Limb (tissue), 2 donors: ENCODE data around the gene SUZ12.
"Not testable (repeated sequence)": the region's sequence is repeated elsewhere in the genome, so short reads cannot be mapped to it uniquely, and the experiment has no call there.

Experiments used
- DNase-seq, 2 donors: peaks; one replicate each; pipeline ENCODE4 v3.0.0-alpha.2; 2016; ENCODE audit errors: extremely low spot score in 2 of 2

SUZ12 gene

DNA sequence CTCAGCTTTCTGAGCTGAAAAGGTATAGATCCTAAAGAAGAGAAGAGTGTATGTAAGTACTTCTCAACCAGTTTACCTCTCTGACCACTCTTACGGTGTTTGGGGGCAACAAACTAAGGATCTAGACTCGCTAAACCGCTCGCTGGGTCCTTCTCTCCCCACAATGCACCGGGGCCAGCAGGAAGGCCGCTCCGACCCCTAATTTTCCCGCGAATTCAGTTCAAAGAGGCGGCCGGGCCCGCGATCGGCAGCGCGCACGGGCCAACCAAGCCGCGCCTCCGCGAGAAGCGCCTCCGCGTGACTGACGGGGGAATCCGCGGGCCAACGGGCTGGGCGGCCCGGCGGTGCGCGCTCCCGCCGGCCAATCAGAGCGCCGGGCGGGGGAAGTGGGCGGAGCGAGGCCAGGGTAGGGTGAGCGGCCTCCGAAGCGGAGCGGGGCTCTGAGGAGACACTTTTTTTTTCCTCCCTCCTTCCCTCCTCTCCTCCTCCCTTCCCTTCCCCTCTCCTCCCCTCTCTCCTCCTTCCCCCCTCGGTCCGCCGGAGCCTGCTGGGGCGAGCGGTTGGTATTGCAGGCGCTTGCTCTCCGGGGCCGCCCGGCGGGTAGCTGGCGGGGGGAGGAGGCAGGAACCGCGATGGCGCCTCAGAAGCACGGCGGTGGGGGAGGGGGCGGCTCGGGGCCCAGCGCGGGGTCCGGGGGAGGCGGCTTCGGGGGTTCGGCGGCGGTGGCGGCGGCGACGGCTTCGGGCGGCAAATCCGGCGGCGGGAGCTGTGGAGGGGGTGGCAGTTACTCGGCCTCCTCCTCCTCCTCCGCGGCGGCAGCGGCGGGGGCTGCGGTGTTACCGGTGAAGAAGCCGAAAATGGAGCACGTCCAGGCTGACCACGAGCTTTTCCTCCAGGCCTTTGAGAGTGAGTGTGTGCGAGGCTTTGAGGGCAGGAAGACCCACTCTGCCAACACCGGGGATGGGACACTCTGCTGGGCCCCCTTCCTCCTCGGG is at the start of gene SUZ12:
Gene SUZ12, plus strand, starts transcription at position 393 of the 995 bp plus-strand sequence. Its CDS starts 240 bp downstream, at position 633.
- peak; percentile 90 to 92 for DNase-seq

DNA sequence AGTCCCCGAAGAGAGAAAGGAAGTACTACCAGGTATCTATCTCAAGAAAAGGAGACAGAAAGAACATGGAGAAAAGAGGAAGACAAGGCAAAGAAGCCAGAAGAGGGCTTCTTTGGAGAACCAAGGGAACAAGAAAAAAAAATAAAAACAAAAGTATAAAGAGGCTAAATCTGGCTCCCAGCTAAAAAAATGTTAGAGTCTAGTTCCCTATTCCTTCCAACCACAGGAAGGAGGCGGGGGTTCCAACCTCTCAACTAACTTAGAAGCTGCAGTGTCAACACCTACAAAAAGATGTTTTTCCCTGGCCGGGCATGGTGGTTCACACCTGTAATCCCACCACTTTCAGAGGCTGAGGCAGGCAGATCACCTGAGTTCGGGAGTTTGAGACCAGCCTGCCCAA is 48.7 kb upstream of the SUZ12 start:
- DNase-seq: no peak

DNA sequence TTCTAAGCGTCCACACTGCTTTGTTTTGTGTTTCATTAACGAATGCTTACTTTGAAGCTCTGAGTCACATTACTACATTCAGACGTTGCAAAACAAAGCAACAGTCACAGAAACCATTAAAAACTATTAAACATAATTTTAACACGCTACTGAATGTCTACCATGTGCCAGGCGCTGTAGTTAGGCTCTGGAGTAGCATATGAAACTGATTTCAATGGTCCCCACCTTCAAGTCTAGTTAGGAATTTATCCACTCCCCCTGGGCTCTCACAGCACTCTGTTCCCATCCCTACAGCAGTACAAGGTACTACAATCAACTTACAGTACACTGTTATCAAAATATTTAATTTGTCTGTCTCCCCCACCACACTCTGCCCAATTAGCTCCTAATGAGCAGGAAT is 35.9 kb upstream of the SUZ12 start:
- DNase-seq: no peak

DNA sequence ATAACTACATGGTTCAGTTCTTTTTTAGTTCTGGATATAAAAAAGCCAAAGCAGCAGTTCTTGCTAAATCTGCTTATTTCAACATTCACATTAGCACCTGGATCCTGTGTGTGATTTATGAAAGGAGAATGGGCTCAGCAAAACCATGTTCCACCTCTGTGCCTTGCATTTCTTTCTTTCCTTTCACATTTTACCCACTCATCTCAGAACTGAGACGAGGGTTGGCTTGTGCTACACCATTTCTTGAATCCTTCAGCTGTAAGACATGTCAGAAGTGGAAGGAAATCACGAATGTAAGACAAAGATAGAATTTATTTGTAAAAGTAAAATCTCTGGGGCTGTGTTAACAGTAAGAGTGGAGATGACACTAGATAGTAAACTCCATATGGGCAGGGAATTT is 34.1 kb upstream of the SUZ12 start:
- DNase-seq: no peak

DNA sequence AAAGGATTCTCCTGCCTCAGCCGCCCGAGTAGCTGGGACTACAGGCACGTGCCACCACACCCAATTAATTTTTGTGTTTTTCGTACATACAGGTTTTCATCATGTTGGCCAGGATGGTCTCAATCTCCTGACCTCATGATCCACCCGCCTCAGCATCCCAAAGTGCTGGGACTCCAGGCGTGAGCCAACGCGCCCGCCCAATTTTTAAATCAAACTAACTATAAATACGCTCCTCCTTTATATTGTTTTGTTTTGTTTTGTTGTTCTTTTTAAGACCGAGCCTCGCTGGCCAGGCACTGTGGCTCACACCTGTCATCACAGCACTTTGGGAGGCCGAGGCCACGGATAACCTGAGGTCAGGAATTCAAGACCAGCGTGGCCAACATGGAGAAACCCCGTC is 33.4 kb upstream of the SUZ12 start:
- no peak for DNase-seq

DNA sequence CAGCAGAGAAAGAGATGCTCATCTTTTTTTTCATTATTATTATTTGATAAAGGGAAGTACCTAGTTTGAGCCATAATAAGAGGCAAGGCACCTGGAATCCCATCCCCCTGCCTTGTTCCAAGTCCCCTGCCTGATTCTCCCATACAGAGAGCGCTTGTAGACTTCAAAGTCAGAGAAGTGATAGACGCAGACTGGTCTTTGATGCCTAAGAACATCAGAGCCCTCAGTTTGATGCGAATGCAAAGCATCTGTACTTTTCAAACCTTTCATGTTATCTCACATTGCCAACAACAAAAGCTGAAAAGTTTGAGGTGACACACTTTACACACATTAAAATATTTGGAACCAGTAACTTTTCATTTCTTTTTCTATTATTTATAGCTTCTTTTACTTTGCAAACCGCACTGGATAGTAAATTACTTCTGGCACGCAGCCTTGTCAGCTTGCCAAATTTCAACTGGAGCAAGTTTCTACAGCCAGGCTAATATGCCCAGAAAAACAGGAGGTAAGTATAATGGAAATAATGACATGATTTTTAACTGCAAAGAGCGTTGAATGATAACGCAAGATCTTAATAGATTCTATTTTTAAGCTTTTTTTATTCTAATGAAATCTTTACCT is 29.4 kb upstream of the SUZ12 start:
- peak; percentile 41 to 70 for DNase-seq

DNA sequence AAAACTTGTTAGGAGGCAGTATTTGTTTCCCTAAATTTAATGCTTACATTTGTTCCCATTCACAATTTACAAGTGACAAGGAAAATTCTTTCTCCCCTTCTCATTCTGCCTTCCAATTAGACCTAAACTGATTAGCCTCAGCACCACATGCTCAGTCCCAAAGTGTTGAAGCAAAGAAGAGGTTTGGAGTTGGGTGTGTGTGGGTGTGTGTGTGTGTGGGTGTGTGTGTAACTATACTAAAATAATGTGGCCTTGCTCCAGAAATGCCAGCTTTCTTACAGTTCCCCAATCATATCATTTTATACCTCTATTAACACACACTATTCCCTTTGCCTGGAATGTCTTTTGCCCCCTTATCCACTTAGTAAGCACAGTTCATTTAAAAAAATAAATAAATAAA is 28.4 kb upstream of the SUZ12 start:
- no peak for DNase-seq

DNA sequence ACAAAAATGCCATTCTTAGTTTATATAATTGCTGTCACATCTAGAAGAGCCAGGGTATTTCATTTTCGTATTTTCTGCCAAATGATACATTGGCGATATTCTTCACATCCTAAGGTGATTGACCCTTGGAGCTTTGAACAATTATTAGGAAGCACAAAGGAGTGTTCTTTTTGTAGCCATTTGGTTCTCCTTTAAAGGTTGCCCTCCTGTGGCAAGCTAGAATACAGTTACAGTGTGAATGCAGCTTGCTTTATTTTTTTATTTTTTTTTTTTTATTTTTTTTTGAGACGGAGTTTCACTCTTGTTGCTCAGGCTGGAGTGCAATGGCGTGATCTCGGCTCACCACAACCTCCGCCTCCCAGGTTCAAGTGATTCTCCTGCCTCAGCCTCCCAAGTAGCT is 24.1 kb upstream of the SUZ12 start:
- not testable (repeated sequence) for DNase-seq

DNA sequence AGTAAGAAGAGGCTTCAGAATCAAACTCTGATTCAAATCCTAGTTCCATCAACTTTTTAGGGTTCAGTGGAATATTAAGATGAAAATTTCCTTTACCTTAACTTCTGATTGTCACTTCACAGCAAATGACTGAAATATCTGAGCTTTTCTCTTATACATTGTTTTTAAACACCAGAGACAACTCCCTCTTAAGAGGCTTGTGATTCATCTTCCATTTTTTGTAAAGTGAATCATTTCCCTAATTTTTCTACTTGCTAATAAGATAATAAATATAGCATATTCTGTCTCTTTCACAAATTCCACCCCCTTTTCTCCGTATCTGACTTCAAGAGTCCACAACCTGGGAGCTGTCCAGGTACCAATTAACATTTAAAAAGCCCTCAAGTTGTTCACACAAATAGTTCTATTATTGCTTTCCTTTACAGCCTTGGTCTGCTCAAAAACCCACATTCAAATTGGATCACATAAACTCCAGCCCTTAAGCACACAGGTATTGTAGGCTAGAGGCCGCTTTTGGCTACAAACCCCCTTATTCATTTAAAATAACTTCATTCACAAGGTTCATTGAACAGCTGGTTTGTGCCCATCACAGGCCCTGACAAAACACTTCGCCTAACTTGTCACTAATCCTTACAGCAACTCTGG is 21.2 kb upstream of the SUZ12 start:
- no peak for DNase-seq

DNA sequence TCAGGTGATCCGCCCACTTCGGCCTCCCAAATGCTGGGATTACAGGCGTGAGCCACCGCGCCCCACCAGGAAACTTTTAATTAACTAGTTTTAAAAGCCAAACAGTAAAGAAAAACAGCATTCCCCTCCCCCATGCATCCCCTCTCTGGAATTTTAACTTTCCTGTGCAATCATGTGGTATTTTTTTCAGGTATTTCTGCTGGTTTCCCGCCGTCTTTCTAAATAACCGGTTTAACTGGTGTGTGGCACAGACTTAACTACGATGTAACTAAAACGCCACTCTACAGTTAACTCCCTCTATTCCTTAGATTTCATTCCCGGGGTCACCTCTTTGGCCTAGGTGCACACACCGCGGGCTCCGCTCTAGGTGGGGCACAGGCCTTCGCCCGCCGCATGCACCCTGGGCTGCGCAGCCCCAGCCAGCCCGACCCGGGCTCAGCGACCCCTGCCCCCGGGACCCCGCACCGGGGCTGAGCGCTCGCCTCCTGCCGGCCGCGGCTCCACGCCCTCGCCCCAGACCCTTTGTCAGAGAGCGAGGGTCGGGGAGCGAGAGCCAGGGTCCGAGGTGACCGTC is 20.2 kb upstream of the SUZ12 start:
- no peak for DNase-seq

DNA sequence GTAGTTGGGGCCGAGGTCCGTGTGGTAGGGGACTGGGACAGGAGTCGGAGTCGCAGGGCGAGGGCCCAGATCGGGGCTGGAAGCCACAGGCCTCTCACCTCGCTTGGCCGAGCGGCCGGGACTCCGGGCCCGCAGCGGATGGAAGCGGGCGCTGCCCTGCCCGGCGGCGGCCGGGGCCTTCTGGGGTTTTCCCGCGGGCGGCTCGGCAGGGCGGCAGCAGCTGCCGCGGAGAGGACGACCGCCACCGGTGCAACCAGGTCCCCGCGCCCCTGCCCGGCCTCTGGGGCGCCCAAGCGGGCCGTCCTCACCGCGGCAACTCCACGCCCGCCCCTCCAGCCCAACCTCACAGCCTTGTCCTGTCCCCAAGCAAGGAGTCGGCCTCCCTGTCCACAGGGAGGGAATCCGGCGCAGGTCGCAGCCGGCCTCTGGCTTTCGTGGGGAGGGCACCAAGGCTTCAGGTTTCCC is 19.7 kb upstream of the SUZ12 start:
- peak in 1 of 2 donors; percentile 31 for DNase-seq

DNA sequence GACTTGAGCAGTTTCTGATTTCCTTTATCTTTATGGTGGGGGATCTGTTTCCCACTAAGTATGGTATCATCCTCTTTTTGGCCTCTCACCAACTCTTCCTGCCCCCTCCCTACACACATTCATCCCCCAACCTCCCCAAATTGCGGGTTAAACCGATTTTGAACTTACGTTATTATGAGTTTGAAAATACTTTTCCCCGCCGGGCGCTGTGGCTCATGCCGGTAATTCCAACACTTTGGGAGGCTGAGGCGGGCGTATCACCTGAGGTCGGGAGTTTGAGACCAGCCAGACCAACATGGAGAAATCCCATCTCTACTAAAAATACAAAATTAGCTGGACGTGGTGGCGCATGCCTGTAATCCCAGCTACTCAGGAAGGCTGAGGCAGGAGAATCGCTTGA is 19.1 kb upstream of the SUZ12 start:
- not testable (repeated sequence) for DNase-seq

DNA sequence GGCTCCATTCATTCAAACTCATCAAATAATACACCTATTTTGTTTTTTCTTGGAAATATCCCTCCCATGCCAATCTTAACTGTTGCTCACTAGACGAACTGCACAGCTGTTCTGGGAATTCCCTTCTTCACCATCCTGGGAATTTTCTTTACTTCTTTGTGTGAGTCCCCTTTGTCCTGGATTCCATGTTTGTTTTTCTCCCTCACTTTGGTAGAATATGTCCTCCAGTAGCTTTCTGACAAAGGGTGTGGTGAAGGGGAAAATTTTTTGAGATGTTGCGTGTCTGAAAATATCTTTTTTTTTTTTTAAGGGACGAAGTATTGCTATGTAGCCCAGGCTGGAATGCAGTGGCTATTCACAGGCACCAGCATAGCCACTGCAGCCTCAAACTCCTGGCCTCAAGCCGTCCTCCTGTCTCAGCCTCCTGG is 18.1 kb upstream of the SUZ12 start:
- DNase-seq: no peak

DNA sequence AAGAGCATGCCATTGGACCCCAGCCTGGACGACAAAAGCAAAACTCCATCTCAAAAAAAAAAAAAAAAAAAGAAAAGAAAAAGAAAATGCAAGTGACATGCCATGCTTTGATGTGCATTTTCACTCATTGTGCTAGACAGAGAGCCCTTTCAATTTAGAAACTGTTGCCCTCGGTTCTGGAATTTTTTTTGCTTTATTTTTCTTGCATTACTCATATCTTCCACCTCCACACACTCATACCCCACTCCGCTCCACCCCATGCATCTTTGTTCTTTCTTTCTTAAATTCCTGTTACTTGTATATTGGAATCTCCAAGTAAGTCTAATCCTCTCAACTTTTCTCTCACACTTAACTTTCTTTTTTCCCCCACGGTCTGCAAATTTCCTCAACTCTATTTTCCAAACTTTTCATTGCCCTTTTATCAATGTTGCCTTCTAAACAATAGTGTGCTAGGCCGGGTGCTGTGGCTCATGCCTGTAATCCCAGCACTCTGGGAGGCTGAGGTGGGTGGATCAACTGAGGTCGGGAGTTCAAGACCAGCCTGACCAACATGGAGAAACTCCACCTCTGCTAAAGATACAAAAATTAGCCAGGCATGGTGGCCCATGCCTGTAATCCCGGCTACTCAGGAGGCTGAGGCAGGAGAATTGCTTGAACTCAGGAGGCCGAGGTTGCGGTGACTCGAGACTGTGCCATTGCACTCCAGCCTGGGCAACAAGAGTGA is 16.8 kb upstream of the SUZ12 start:
- DNase-seq: no peak

DNA sequence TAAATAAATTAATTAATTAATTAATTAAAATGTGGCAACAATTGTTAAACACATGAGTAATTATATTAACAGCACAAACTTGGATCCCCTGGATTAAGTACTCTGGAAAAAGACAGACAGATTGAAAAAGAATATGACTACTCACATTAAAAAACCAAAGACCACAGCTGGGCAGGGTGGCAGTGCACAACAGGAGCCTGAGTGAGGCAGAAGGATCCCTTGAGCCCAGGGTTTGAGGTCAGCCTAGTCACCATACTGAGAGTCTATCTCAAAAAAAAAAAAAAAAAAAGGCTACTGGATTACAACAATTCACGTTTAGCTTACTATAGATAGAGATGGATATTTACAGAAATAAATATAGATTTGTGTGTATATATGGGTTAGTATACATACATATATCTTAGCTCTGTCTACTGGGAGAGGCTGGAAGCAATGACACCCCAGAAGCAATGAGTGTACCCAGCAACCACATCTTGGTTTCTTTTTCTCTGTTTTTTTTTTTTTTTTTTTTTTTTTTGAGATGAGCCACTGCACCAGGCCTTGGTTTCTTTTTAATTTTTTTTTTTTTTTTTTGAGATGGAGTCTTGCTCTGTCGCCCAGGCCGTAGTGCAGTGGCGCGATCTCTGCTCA is 10.6 kb upstream of the SUZ12 start:
- no peak for DNase-seq

DNA sequence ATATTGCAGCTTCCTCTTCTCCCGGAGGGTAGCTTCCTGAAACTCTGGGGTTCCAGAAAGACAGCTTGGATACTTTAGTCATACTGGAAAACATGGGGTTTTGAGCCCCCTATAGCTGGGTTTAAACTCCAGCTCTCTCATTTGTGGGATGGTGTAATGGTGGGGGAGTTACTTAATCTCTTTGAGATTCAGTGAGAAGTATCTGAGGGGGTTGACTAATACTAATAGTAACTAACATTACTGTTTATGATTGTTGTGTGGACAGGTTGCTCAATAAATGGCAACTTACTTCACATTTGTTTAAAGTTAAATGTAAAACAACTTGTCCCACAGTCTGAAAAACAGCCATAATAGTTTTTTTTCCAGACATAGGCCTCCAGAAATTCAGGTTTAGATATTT is 5.1 kb upstream of the SUZ12 start:
- no peak for DNase-seq

DNA sequence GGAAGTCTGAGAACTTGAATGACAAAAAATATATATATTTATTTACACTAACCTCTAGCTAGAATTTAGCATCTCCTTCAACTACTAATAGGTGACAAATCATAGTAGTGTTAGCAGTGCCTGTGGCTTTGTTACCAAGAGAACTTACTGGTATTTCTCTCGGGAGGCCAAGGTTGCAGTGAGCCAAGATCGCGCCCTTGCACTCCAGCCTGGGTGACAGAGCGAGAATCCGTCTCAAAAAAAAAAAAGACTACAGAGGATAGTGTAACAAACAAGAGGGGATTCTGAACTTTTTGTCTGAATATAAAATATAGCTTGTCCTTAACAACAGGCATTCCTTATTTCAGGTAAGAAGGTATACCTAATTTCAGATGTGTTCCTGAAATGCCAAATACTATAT is 1.3 kb upstream of the SUZ12 start:
- no peak for DNase-seq

DNA sequence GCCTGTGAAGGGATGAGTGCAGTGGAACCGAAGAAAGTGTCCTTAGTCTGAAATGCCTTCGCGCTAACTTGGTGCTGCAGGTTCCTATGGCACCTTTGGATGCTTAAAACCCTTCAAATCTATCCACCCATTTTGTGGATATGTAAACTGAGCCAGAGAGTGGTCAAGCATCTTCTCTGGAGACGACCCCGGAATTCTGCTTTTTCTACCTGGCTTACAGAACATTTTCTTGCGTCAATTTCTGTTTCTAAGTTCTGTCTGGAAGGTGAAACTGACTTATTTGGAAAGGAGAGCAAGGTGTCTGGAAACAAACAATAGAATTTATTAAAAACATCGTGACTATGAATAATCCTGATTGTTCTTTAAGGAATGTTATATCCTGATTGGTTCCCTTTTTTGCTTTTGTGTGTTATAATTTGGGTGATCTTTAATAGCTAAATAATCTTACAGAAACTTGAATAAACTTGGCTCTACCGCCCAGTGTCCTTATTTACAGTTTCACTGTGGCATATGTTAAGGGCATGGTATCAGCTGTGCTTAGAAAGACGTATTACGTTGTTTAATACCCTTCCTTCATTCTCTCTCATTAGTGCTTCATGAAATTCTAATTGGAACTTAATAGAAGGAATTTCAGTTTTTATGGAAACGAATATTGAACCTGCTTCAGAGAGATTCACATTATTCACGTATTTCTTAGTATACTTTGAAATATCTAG is 1.3 kb downstream of the SUZ12 start:
- DNase-seq: not testable (repeated sequence)

DNA sequence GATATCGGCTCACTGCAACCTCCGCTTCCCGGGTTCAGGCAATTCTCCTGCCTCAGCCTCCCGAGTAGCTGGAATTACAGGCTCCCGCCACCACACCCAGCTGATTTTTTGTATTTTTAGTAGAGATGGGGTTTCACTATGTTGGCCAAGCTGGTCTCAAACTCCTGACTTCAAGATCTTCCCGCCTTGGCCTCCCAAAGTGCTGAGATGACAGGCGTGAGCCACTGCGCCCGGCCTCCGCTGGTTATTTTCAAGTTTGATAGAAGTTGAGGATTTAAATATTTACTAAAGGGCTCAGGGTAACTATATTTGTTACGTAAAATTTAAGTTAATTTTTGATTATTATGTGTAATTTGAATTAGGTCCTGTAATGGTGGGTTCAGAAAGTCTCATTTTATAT is 5.1 kb downstream of the SUZ12 start:
- DNase-seq: not testable (repeated sequence)

DNA sequence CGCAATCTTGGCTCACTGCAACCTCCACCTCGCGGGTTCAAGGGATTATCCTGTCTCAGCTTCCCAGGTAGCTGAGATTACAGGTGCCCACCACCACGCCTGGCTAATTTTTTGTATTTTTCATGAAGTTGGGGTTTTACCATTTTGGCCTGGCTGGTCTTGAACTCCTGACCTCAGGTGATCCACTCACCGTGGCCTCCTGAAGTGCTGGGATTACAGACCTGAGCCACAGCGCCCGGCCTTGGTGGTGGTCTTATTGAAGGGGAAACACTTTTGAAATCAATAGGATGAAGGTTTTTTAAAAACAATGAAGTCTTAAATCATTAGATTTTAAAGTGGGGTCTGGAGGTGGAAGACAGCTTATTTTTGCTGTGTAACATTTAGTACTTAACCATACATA is 5.6 kb downstream of the SUZ12 start:
- DNase-seq: not testable (repeated sequence)
